GM18909 (cell line): Measurements from ENCODE around the gene MASP1.

ENCODE experiments used
- ATAC-seq: cut with Tn5 transposase; IDR thresholded peaks from one replicate; pipeline ENCODE4 v1.9.1; 2021; ENCODE audit warnings: mild to moderate bottlenecking; ENCODE audit not compliant: unreplicated experiment, poor library complexity

Gene MASP1

DNA sequence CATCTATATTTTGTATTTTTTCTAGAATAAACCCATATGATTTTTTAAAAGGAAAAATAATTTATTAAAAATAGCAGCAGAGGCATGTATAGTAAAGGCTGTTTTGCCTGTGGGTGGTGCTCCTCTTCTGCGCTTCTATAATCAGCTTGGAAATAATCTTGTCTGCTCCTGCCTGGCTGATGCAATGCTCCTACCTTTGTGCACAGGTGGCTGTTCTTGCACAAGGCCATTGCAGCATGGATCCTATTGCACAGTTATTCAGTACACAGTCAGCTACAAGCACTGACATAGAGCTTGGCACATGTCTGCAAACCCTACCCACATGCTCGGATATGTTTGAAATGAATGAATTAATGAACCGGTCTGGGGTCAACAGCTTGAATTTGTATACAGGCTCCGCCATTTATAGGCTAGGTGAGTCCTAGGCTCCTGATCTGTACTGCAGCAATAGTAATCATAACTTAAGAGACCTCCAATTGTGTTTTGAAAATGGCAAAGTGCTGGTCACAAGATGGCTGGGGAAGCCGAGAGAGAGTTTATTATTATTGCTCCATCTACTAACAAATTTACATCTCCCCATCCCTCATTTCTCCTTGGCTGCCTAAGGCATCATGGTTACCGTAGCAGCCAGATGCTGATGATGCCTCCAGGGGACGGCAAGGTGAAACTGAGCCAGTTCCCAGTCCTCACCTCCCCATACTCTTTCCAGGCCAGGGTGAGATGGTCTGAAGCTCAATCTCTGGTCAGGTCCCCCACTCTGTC is 94.8 kb downstream of the MASP1 start:
- no peak for ATAC-seq

DNA sequence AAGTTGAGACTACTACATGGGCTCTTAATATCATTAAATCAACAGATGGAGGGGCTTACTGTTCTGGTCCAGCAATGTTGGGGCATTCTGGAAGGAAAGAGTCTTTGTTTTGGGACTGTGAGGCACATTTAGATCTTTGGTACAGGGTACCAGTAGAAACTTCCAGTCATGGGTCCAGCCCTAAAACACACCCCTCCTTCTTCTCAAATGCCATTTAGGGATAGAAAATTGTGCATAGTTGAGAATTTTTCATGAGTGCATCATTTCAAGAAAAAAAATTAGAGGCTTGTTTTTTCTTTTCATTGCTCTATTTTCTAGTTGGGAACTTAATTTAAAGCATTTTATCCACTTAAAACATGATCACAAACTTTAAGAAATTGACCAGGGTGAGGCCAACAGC is 98.4 kb downstream of the MASP1 start:
- no peak for ATAC-seq

DNA sequence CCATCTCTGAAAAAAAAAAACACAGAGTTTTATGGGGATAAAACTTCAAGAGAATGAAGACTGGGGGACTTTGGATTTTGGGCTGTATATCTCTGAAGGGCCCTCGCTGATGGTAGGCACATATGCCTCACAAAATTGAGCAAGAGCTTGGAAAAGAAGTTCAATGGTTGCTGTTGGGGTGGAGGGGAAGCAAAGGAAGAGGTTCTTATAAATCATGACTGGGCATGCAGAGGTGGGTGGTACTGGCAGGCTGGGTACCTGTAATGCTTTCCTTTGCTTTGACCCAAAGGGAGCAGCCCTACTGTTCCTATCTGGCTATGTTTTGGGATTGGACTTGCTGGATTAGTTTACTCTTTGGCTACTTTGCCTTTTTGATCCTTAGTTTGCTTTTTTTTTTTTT is 100.3 kb downstream of the MASP1 start:
- ATAC-seq: no peak

DNA sequence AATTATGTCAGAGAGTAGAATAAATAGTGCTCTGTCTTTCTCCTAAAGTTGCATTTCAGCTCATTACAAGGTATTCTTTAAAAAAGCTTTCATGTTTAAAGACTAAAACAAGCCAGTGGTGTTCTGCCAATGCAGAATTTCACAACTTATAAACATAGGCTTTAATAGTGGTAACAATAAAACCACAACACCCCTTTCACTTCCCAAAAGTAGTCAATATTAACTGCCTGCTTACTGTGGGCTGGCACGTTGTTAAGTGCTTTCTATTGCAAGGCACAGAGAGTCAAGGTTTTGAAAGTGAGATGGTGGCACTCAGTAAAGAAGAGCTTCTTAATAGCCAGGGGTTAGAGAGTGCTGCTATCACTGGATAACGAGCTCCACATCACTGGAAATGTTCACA is 102.6 kb downstream of the MASP1 start:
- no peak for ATAC-seq

DNA sequence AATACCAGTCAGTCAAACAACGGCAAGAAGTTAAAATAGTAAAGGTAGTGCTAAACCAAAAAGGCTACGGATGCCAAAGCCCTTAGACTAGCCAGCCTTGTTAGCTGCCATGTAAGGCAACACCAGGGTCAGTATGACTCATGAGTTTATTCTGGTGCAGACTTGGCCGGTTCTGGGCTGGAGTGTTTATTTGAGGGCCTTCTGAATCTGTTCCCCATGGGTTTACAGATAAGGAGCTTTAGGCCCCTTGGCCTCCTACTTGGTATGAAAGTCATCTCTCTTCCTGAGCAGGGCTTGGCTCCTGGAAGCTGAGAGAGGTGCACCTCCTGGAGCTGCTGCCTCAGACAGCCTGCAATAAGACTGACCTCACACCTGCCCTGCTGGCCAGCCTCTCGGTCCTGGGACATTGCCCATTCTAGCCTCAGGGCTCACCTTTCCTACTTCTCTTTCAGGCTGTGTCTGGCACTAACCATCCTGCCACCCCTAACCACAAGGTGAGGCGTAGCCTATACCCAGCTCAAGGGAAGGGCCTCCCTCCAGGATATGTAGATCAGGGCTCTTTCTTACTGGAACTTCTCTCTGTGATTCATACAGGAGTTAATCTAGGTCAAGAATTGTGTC is 104.6 kb downstream of the MASP1 start:
- peak; percentile 45 for ATAC-seq

DNA sequence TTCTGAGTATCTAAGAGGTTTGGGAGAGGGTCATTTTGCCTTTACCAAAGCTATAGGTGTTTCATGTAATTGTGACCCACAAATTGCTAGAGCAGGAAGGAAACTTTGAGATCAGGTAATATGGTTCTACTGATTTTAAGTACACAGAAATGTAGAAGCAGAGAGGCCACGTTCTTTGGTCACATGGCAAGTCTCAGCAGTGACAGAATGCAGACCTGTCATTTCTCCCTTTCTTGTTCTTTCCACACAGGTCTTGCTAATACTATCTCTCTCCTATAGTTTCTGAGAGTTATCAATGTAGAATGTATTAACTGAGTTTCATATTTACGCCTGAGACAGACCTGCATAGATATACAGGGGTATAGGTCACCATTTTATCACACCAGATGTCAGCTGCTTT is 105.2 kb downstream of the MASP1 start:
- ATAC-seq: peak; percentile 19

DNA sequence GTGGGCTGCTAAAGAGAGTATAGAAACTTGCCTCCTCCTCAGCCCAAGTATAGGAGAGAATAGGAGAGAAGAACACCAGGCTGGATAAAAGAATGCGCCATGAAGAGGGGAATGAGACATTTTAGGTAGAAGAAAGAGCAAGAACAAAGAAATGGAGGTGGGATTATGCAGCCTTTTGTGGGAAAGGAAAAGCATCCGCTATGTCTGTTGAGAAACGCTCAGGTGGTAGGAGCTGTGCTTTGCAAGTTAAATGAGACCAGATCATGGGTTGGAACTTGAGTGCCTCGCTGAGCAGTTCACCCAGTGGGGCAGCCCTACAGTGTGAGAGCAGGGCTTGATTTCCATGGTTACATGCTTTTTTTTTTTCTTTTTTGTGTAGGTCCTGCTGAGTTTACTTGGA is 105.8 kb downstream of the MASP1 start:
- ATAC-seq: no peak
